Suprapubic skin (tissue), 4 donors: Measurements from ENCODE around the gene TIMM17B. TPM values are rescaled to one million over a fixed set of nuclear protein-coding genes. Genes with fewer than 3 reads are reported as not detected.

Source experiments
- DNase-seq, 2 donors: peaks; one replicate each; pipeline ENCODE4 v3.0.0-alpha.2; 2019; ENCODE audit warnings: low spot score in 2 of 2
- H3K27ac ChIP-seq: fragments of 200-600 bp; sonication (generic); one replicate; pipeline ENCODE4 v1.5.1; 2019
- H3K27me3 ChIP-seq: fragments of 200-600 bp; sonication (generic); one replicate; pipeline ENCODE4 v1.5.1; 2019
- H3K36me3 ChIP-seq: fragments of 200-600 bp; sonication (generic); one replicate; pipeline ENCODE4 v1.5.1; 2019
- H3K4me1 ChIP-seq: fragments of 200-600 bp; sonication (generic); one replicate; pipeline ENCODE4 v1.5.1; 2019
- H3K4me3 ChIP-seq: fragments of 200-600 bp; sonication (generic); one replicate; pipeline ENCODE4 v1.5.1; 2019; ENCODE audit warnings: mild to moderate bottlenecking
- H3K9me3 ChIP-seq: fragments of 200-600 bp; sonication (generic); one replicate; pipeline ENCODE4 v1.5.1; 2019
- CTCF ChIP-seq, 2 donors: fragments of 200-600 bp in 1 of 2; fragments of 450-650 bp in 1 of 2; sonication (generic) in 1 of 2; IDR thresholded peaks; one replicate each; pipeline ENCODE4 v1.5.1; 2016 to 2019; ENCODE audit warnings: antibody characterized with exemption in 2 of 2, mild to moderate bottlenecking in 1 of 2, moderate library complexity in 1 of 2
- EP300 ChIP-seq: sonication (generic); formaldehyde crosslinking; IDR thresholded peaks from one replicate; pipeline ENCODE4 v1.6.1; 2017; ENCODE audit warnings: antibody characterized with exemption
- POLR2A ChIP-seq, 2 donors: fragments of 450-650 bp; IDR thresholded peaks; one replicate each; pipeline ENCODE4 v1.6.1; 2017; ENCODE audit warnings: antibody characterized with exemption in 2 of 2, mild to moderate bottlenecking in 2 of 2, moderate library complexity in 2 of 2
- POLR2AphosphoS5 ChIP-seq, 3 donors: sonication (generic); formaldehyde crosslinking; IDR thresholded peaks; one replicate each; pipeline ENCODE4 v1.6.1; 2017; ENCODE audit warnings: antibody characterized with exemption in 3 of 3
- WGBS: methylation state at CpG from one replicate; pipeline ENCODE4 v1.1.5; 2018; 5-methylcytosine and 5-hydroxymethylcytosine counted together
- total RNA-seq, 4 donors: library from RNA; depleted of rRNA; stranded (reverse); fragments of >200 nt; gene quantifications; one replicate each; pipeline ENCODE4 v1.1.0, GENCODE V29; 2016

The TIMM17B gene
- total RNA-seq, 4 donors from 2014 or later: 40.8 to 60.5 (median 43.4) TPM

- H3K27ac ChIP-seq: no peak overlapping the region
- 72% methylated on average over 3 of the region's 3 CpGs for WGBS
- no peaks in the 10 kb centered on the region for H3K4me1 ChIP-seq
- peaks cover 4% of the 10 kb centered on the region for H3K36me3 ChIP-seq
- no peaks in the 10 kb centered on the region for H3K27me3 ChIP-seq
- TF ChIP-seq EP300 (no peak), CTCF (IDR thresholded peaks at IDR 0.05) (no peak), POLR2A (IDR thresholded peaks at IDR 0.05) (no peak), POLR2AphosphoS5 (IDR thresholded peaks at IDR 0.05) (no peak)
- DNase-seq: no peak
- H3K4me3 ChIP-seq: no peak overlapping the region
- no peaks in the 10 kb centered on the region for H3K9me3 ChIP-seq
These were observed 42.1 kb upstream of the TIMM17B start for GRCh38 chrX:48939524-48940228.

- no peak overlapping the region for H3K27ac ChIP-seq
- H3K9me3 ChIP-seq: no peaks in the 10 kb centered on the region
- no peak for DNase-seq
- no peak overlapping the region for H3K4me3 ChIP-seq
- peaks cover 11% of the 10 kb centered on the region for H3K36me3 ChIP-seq
- no peaks in the 10 kb centered on the region for H3K27me3 ChIP-seq
- WGBS: 100% methylated on average over 1 of the region's 1 CpG
- no peak for TF ChIP-seq CTCF (IDR thresholded peaks at IDR 0.05)
- no peak for TF ChIP-seq POLR2AphosphoS5 (IDR thresholded peaks at IDR 0.05)
- TF ChIP-seq EP300: no peak
- no peak for TF ChIP-seq POLR2A (IDR thresholded peaks at IDR 0.05)
- H3K4me1 ChIP-seq: no peaks in the 10 kb centered on the region
These were observed 41.3 kb upstream of the TIMM17B start for GRCh38 chrX:48938721-48939425.

GRCh38 chrX:48937054-48937907 lies 39.7 kb upstream of the TIMM17B start:
- no peak overlapping the region for H3K4me3 ChIP-seq
- H3K4me1 ChIP-seq: no peaks in the 10 kb centered on the region
- 58% methylated on average over 8 of the region's 9 CpGs for WGBS
- TF ChIP-seq EP300 (no peak), CTCF (IDR thresholded peaks at IDR 0.05) (no peak), POLR2A (IDR thresholded peaks at IDR 0.05) (no peak), POLR2AphosphoS5 (IDR thresholded peaks at IDR 0.05) (no peak)
- no peaks in the 10 kb centered on the region for H3K27me3 ChIP-seq
- peaks cover 16% of the 10 kb centered on the region for H3K36me3 ChIP-seq
- H3K9me3 ChIP-seq: no peaks in the 10 kb centered on the region
- H3K27ac ChIP-seq: peak overlapping the region; percentile 51
- peak in 1 of 2 donors; percentile 76 for DNase-seq

- H3K4me3 ChIP-seq: no peak overlapping the region
- 95% methylated on average over 8 of the region's 8 CpGs for WGBS
- no peak for DNase-seq
- TF ChIP-seq EP300 (no peak), POLR2AphosphoS5 (IDR thresholded peaks at IDR 0.05) (no peak), CTCF (IDR thresholded peaks at IDR 0.05) (no peak), POLR2A (IDR thresholded peaks at IDR 0.05) (no peak)
- H3K36me3 ChIP-seq: peaks cover 16% of the 10 kb centered on the region
- peak overlapping the region; percentile 29 for H3K27ac ChIP-seq
- H3K4me1 ChIP-seq: no peaks in the 10 kb centered on the region
- no peaks in the 10 kb centered on the region for H3K9me3 ChIP-seq
- no peaks in the 10 kb centered on the region for H3K27me3 ChIP-seq
These were observed 39.0 kb upstream of the TIMM17B start for GRCh38 chrX:48936429-48937053.
